ENCODE results near the gene CHGA. TPM values are rescaled to one million over a fixed set of nuclear protein-coding genes. Genes with fewer than 3 reads are reported as not detected.

CHGA gene
- total and polyA plus RNA-seq, 2 donors from 2014 or later = 0.38 to 6.6 TPM

DNA sequence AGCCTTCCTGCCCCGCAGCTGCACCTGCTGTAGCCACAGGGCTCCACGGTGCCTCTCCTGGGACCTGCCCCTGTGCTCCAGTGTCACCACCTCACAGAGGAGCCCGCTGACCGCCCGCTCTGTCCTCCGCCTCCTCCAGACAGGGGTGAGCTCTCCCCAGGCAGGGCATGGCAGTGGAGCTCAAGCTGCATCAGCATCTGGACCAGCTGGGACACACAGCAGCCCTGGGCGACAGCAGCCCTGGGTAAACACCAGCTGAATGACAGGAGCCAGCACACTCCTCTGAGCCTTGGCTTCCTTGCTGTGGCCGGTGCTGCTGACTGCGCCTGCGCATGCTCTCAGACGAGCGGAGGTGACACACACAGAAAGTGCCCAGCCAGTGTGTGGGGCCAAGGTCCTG lies 22.0 kb downstream of the CHGA start:
- FAIRE-seq (no peak), DNase-seq (peak in 1 of 5 donors; percentile 65)
- Histone ChIP-seq H3K36me3 (ENCODE audit: control insufficient read depth in 2 of 3, insufficient read depth in 3 of 3, low read length in 3 of 3) (peaks cover 0 to 14% (median 10%) of the 10 kb centered on the region in 3 donors), H3K9me3 (ENCODE audit: control insufficient read depth in 2 of 3, insufficient read depth in 1 of 3, low read length in 3 of 3) (no peaks in the 10 kb centered on the region), H3K27ac (ENCODE audit: low read depth in 2 of 2, low read length in 2 of 2) (no peak overlapping the region), H3K4me1 (ENCODE audit: control insufficient read depth in 2 of 3, insufficient read depth in 2 of 3, low read depth in 1 of 3, low read length in 3 of 3) (peaks cover 0 to 4% (median 0%) of the 10 kb centered on the region in 3 donors), H3K9ac (ENCODE audit: low read length in 3 of 3) (no peak overlapping the region), H3K27me3 (ENCODE audit: control insufficient read depth, insufficient read depth, low read length) (no peaks in the 10 kb centered on the region), H3K4me3 (ENCODE audit: low read length in 3 of 3) (no peak overlapping the region)
- intact Hi-C loops (cut with DNase I) = no loop called here
- TF ChIP-seq, protein P1, sequence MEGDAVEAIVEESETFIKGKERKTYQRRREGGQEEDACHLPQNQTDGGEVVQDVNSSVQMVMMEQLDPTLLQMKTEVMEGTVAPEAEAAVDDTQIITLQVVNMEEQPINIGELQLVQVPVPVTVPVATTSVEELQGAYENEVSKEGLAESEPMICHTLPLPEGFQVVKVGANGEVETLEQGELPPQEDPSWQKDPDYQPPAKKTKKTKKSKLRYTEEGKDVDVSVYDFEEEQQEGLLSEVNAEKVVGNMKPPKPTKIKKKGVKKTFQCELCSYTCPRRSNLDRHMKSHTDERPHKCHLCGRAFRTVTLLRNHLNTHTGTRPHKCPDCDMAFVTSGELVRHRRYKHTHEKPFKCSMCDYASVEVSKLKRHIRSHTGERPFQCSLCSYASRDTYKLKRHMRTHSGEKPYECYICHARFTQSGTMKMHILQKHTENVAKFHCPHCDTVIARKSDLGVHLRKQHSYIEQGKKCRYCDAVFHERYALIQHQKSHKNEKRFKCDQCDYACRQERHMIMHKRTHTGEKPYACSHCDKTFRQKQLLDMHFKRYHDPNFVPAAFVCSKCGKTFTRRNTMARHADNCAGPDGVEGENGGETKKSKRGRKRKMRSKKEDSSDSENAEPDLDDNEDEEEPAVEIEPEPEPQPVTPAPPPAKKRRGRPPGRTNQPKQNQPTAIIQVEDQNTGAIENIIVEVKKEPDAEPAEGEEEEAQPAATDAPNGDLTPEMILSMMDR (IDR thresholded peaks at IDR 0.05; ENCODE audit: borderline replicate concordance, extremely low read depth, insufficient read depth) = no peak

DNA sequence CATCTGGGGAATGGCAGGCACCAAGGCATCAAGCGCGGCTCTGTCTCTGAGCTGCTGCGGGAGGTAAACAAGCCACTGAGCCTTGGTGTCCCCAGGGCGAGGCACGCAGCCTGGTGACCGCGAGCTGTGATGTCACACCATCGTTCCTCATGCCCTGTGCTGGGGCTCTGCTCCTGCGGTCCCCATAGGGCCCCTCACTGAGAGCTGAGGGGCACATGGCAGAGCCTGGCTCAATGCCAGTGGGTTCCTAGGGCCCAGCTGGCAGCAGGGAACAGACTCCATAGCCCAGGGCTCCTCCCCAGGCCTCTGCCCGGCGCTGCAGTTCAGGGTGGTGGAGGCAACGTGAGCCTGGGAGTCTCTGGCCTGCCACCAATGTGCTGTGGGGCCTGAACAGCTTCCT lies 22.6 kb downstream of the CHGA start:
- no peaks in the 10 kb centered on the region for H3K27me3 ChIP-seq (ENCODE audit: control insufficient read depth, insufficient read depth, low read length)
- H3K4me3 ChIP-seq (ENCODE audit: low read length in 3 of 3) = no peak overlapping the region
- H3K9me3 ChIP-seq (ENCODE audit: control insufficient read depth in 2 of 3, insufficient read depth in 1 of 3, low read length in 3 of 3) = no peaks in the 10 kb centered on the region
- intact Hi-C loops (cut with DNase I) = no loop called here
- H3K9ac ChIP-seq (ENCODE audit: low read length in 3 of 3) = no peak overlapping the region
- H3K27ac ChIP-seq (ENCODE audit: low read depth in 2 of 2, low read length in 2 of 2) = no peak overlapping the region
- TF ChIP-seq, protein P1 (IDR thresholded peaks at IDR 0.05; ENCODE audit: borderline replicate concordance, extremely low read depth, insufficient read depth) = no peak
- peaks cover 0 to 4% (median 0%) of the 10 kb centered on the region in 3 donors for H3K4me1 ChIP-seq (ENCODE audit: control insufficient read depth in 2 of 3, insufficient read depth in 2 of 3, low read depth in 1 of 3, low read length in 3 of 3)
- peak in 1 of 5 donors; percentile 72 for DNase-seq
- FAIRE-seq = no peak
- H3K36me3 ChIP-seq (ENCODE audit: control insufficient read depth in 2 of 3, insufficient read depth in 3 of 3, low read length in 3 of 3) = peaks cover 0 to 20% (median 10%) of the 10 kb centered on the region in 3 donors

DNA sequence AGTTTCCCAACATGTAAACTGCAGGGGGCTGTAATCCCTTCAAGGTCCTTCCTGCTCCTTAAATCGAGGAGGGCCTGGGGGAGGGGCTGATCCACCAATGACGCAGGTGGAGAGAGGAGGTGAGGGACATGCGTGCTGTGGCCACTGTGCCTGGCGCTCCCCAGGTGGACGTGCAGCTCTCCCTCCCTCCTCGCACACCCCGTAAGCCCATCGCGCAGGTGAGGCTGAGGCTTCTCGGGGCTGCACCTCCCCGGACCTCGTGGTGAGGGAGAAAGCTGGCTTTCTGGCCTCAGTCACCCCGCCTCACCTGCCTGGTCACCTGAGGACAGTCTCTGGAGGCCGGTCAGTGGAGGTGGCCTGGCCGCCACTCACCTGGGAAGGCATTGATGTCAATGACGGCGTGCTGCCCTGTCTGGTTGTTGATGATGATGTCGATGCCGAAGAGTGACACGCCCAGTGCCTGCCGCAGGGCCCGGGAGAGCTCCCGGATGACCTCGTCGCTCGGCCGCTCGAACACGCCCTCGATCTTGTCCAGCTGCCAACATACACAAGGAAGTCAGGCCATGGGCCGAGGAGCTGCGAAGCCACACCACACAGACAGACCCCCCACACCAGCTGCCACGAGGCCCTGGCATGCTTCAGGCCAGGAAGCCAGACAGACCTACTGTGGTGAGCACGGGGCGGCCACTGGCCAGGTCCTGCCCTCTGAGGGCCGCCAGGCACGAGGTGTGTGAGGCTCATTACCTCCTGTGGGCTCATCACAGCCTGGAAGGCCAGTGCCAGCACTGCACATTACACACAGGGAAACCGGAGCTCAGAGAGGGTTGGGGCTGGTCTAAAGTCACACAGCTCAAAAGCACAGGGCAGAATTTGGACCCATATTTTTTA lies 23.3 kb downstream of the CHGA start:
- no peaks in the 10 kb centered on the region for H3K9me3 ChIP-seq (ENCODE audit: control insufficient read depth in 2 of 3, insufficient read depth in 1 of 3, low read length in 3 of 3)
- TF ChIP-seq, protein P1 (IDR thresholded peaks at IDR 0.05; ENCODE audit: borderline replicate concordance, extremely low read depth, insufficient read depth) = no peak
- peak in 2 of 5 donors; percentile 66 to 96 for DNase-seq
- FAIRE-seq = no peak
- no peaks in the 10 kb centered on the region for H3K27me3 ChIP-seq (ENCODE audit: control insufficient read depth, insufficient read depth, low read length)
- H3K36me3 ChIP-seq (ENCODE audit: control insufficient read depth in 2 of 3, insufficient read depth in 3 of 3, low read length in 3 of 3) = peaks cover 0 to 26% (median 15%) of the 10 kb centered on the region in 3 donors
- H3K27ac ChIP-seq (ENCODE audit: low read depth in 2 of 2, low read length in 2 of 2) = no peak overlapping the region
- intact Hi-C loops (cut with DNase I) = no loop called here
- no peak overlapping the region for H3K9ac ChIP-seq (ENCODE audit: low read length in 3 of 3)
- H3K4me3 ChIP-seq (ENCODE audit: low read length in 3 of 3) = no peak overlapping the region
- peaks cover 0 to 4% (median 0%) of the 10 kb centered on the region in 3 donors for H3K4me1 ChIP-seq (ENCODE audit: control insufficient read depth in 2 of 3, insufficient read depth in 2 of 3, low read depth in 1 of 3, low read length in 3 of 3)
